Suppressor macrophage treated with lipopolysaccharide for 4 hours (primary cell): ENCODE results near the gene GPA33.
"Not testable (repeated sequence)": the region's sequence is repeated elsewhere in the genome, so short reads cannot be mapped to it uniquely, and the experiment has no call there.

Source experiments
- DNase-seq: peaks from one replicate; pipeline ENCODE4 v3.0.0-alpha.2; 2020

GPA33 gene

DNA sequence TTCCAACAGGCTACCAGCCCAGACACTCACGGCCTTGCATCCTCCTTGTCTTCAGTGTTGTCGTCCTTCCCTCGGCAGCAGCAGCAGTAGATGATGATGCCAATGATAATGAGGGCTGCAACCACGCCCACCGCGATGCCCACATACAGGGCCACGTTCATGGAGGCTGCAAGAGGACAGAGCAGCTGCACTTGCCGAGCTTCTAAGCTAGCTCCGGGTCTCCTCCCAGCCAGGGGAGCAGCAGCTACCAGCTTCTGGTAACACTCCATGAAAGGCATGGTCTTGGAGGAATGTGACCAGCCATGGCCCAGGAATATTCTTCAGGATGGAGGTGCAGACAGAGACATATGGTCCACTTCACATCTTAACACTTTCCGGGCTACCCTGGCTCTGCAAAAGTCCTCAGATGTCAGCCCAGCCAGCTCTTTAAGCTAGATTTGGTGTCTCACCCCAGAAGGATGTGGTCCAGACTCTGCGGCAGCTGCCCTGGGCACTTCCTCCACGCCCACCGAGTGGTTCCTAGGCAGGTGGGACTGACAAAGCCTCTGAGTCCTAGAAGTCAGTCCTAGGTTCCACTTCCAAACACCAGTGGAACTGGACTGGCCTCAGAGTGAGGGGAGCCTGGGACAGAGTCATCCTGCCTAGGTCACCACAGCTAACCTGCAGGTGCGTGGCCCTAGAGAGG is 35.1 kb downstream of the GPA33 start:
- DNase-seq, result no peak

DNA sequence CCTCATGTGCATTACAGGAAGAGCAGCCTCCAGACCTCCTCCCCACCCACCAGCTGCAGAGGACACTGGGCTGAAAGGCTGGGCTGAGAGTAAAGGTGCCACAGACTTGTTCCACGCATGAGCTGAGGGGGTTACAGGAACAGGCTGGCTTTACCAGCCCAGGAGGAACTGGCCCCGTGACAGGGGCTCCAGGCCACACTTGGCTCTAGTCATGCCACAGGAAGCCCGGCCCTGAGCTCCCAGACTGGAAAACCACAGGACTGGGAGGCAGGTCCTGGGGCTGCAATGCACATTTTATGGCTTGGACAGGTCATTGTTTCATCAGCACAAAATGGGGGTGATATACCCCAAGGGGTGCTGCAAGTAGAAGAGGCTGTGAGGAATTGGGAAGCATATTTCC is 35.6 kb downstream of the GPA33 start:
- no peak for DNase-seq

DNA sequence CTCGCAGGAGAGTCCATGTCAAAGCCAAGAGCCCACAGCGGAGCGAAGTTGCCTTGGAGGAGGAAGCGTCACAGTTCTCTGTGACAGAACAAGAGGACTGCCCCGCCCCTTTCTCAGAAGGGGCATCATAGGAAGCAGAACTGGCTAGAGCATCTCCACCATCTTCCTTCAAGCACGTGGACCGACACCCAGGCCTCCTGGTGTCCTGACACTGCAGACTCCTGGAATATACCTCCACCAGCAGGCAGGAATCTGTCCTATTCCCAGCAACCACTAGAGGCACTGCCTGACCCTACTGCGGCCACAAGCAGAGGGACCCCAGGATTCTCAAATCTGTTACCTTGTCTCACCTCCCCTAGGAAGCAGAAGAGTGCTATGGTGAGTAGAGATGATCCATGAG is 37.8 kb downstream of the GPA33 start:
- no peak for DNase-seq

GRCh38 chr1:167051907-167052306 is 38.3 kb downstream of the GPA33 start:
- no peak for DNase-seq

GRCh38 chr1:167043752-167044488 is 46.3 kb downstream of the GPA33 start:
- DNase-seq, result peak; percentile 38

DNA sequence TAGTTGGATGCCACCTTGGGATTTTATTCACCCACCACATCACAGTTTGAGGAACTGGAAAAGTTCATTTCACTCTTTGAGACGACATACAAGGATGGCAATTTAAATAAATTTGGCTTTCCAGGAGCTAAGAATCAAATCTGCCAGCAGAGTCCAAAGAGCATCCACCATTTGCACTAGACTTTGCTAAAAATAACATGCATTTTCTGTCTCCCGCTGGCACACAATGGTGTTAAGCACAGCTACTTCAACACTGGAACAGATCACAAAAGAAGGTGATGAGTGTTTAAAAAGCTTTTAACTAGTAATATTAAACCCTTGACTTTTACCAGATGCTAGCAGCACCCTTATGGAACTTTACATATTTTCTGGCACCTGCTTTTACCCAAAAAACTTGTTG is 56.5 kb downstream of the GPA33 start:
- DNase-seq, result no peak

DNA sequence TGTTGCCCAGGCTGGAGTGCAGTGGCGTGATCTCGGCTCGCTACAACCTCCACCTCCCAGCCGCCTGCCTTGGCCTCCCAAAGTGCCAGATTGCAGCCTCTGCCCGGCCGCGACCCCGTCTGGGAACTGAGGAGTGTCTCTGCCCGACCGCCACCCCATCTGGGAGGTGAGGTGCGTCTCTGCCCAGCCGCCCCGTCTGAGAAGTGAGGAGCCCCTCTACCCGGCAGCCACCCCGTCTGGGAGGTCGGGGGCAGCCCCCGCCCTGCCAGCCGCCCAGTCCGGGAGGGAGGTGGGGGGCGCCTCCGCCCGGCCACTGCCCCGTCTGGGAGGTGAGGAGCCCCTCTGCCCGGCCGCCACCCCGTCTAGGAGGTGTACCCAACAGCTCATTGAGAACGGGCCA is 60.6 kb downstream of the GPA33 start:
- not testable (repeated sequence) for DNase-seq

DNA sequence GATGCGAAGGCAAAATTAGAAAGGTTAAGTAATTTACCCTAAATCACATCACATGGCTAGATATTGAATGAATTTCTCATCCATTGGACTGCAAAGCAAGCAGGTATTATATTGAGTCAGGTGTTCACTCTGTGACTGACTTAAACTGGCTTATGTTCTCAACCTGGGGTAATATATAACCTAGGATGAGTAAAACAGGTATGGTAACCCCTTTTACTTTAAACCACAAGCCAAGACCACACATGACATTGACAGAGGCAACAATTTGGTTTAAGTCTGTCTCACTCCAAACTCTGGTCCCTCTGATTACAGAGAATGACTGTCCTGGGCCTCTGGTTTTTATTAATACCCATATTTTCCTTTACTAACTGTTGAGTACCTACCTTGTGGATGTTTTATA is 67.8 kb downstream of the GPA33 start:
- no peak for DNase-seq

- DNase-seq, result peak; percentile 16
Observed at GRCh38 chr1:167016100-167016750, 74.0 kb downstream of the GPA33 start.

- DNase-seq, result no peak
Observed at GRCh38 chr1:167013108-167013929, 76.9 kb downstream of the GPA33 start.

DNA sequence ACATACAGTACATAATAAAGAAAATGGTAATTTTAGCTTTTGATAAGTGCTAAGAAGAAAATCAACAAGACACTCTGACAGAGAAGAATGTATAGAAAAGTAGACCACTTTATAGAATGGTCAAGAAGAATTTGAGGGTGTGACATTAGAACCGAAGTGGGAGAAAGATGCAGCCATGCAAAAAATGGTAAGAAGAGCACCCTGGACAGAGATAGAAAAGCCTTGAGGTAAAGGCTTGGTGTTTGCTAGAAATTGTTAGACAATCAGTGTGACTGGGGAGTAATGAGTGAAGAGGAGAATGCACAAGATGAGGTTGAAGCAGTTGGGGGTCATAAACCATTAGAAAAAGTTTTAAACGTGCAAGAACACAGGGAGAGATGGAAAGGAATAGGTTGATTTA is 77.6 kb downstream of the GPA33 start:
- no peak for DNase-seq

GRCh38 chr1:167011560-167012191 is 78.5 kb downstream of the GPA33 start:
- no peak for DNase-seq

GRCh38 chr1:167003711-167004110 is 86.5 kb downstream of the GPA33 start:
- no peak for DNase-seq
